SU-DHL-6 (cell line): ENCODE measurements around the gene DNAH7.

Experiments
- CTCF ChIP-seq: fragments of 200-600 bp; sonication (generic); IDR thresholded peaks from one replicate; pipeline ENCODE4 v1.5.1; 2017; ENCODE audit warnings: antibody characterized with exemption, mild to moderate bottlenecking, low read length, moderate library complexity; ENCODE audit not compliant: insufficient read depth, poor library complexity, severe bottlenecking
- EZH2phosphoT487 ChIP-seq: fragments of 200-600 bp; sonication (generic), shearing (Covaris generic); conservative IDR thresholded peaks from 2 replicates; pipeline ENCODE4 v1.6.1; 2018; ENCODE audit warnings: mild to moderate bottlenecking, antibody characterized with exemption, low read length, moderate library complexity, mixed read lengths

DNA sequence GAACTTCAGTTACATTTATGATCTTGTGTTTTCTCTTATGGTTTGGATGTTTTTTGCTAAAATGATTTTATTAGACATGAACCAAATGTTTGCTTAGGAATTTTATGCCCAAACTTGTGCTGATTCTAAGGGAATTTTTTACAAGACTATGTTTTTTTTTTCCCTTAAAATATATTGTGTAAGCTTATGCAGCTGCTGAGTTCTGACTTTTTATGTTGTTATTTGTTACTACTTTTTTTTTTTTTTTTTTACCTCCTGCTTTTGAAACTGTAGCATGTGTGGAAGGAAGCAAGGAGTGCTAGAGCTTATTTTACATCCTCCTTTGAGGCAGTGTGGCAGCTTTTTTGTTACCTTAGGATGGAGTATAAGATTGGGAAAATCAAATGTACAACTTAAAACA lies 6.0 kb upstream of the DNAH7 start:
- TF ChIP-seq CTCF: no peak
- TF ChIP-seq EZH2phosphoT487: no peak
